HepG2 (cell line): ENCODE measurements around the gene ERCC6L2. TPM values are rescaled to one million over a fixed set of nuclear protein-coding genes. Genes with fewer than 3 reads are reported as not detected.

Source experiments
- ATAC-seq: fragments of 200-7000 bp; cut with Tn5 transposase; 3 replicates; pipeline ENCODE4 v1.9.1; 2020; ENCODE audit warnings: mild to moderate bottlenecking, moderate library complexity
- BruUV-seq: library from RNA; stranded (reverse); fragments of 400-500 nt; replicated peaks from 2 replicates; lab custom pipeline; 2021; lab: Mats Ljungman, UMichigan
- CTCF ChIA-PET: fragments of 300-600 bp; formaldehyde crosslinking; extraction: SDS; loops from one replicate; lab custom pipeline; 2021; ENCODE audit warnings: low total read pairs, inconsistent platforms, low intra/inter-chr PET ratio; lab: Yijun Ruan, JAX
- POLR2A ChIA-PET: fragments of 350-600 bp; sonication (Branson Sonifier 250); formaldehyde crosslinking; loops from one replicate; lab custom pipeline; 2020; ENCODE audit warnings: antibody characterized with exemption, inconsistent platforms; lab: Yijun Ruan, JAX
- DNase-seq: peaks from one replicate; pipeline ENCODE4 v3.0.0-alpha.2; 2015; ENCODE audit warnings: low spot score
- FAIRE-seq: peaks from 3 replicates; lab custom pipeline; 2011; peaks lifted over from hg19 to GRCh38; lab: Jason Lieb, UNC
- H2AFZ ChIP-seq: one replicate; pipeline ENCODE4 v1.6.1; 2011; ENCODE audit warnings: low read length, inconsistent platforms
- H3K27ac ChIP-seq: fragments of 300-600 bp; 3 replicates; pipeline ENCODE4 v1.8.0; 2011; ENCODE audit warnings: mixed run types, mild to moderate bottlenecking, mixed read lengths, low read length, inconsistent platforms; ENCODE audit not compliant: insufficient read depth; ENCODE audit errors: extremely low read length
- H3K27me3 ChIP-seq, 2 experiments: fragments of 200-600 bp in 1 of 2; 2 replicates in 1 of 2; 3 replicates in 1 of 2; pipeline versions ENCODE4 v1.6.0 to v1.8.0; 2011; ENCODE audit warnings: low read length in 2 of 2, mild to moderate bottlenecking in 2 of 2, moderate library complexity in 2 of 2, inconsistent platforms in 1 of 2; ENCODE audit not compliant: insufficient read depth in 2 of 2, control insufficient read depth in 1 of 2
- H3K36me3 ChIP-seq, 2 experiments: fragments of 200-600 bp in 1 of 2; replicated peaks in 1 of 2; 2 replicates in 1 of 2; 3 replicates in 1 of 2; pipeline versions ENCODE4 v1.5.1 to v1.8.0; 2011; ENCODE audit warnings: low read length in 2 of 2, inconsistent platforms in 1 of 2; ENCODE audit not compliant: insufficient read depth in 2 of 2, control insufficient read depth in 1 of 2
- H3K4me1 ChIP-seq: 2 replicates; pipeline ENCODE4 v1.5.1; 2012; ENCODE audit warnings: low read length, inconsistent platforms; ENCODE audit not compliant: insufficient read depth
- H3K4me2 ChIP-seq: 2 replicates; pipeline ENCODE4 v1.6.0; 2011; ENCODE audit warnings: low read depth, low read length, inconsistent platforms
- H3K4me3 ChIP-seq, 3 experiments: fragments of 200-600 bp in 1 of 3; sonication (generic), shearing (Covaris generic) in 1 of 3; replicated peaks in 1 of 3; 2 replicates each; pipeline ENCODE4 v1.5.1; 2011 to 2016; ENCODE audit warnings: low read length in 3 of 3, inconsistent platforms in 2 of 3, low read depth in 2 of 3, mild to moderate bottlenecking in 2 of 3, control low read depth in 1 of 3, mixed read lengths in 1 of 3; ENCODE audit not compliant: insufficient read depth in 1 of 3
- H3K79me2 ChIP-seq: one replicate; pipeline ENCODE4 v1.6.1; 2011; ENCODE audit warnings: low read length, inconsistent platforms; ENCODE audit not compliant: insufficient read depth
- H3K9ac ChIP-seq: 2 replicates; pipeline ENCODE4 v1.6.0; 2011; ENCODE audit warnings: mild to moderate bottlenecking, low read depth, low read length, inconsistent platforms; ENCODE audit not compliant: insufficient read depth
- H3K9me3 ChIP-seq: 2 replicates; pipeline ENCODE4 v1.5.1; 2012; ENCODE audit warnings: mild to moderate bottlenecking, low read length
- H4K20me1 ChIP-seq: 2 replicates; pipeline ENCODE4 v1.6.0; 2011; ENCODE audit warnings: inconsistent platforms, mild to moderate bottlenecking, low read length, moderate library complexity; ENCODE audit not compliant: insufficient read depth
- KMT2A ChIP-seq: sonication (generic); formaldehyde crosslinking; IDR thresholded peaks from 2 replicates; pipeline ENCODE4 v1.4.0; 2020; ENCODE audit warnings: missing genetic modification reagents
- SMARCC2 ChIP-seq: fragments of 450-650 bp; IDR thresholded peaks from 2 replicates; pipeline ENCODE4 v1.6.1; 2017; ENCODE audit warnings: antibody characterized with exemption, mild to moderate bottlenecking
- ZHX1 ChIP-seq: sonication (generic); formaldehyde crosslinking; IDR thresholded peaks from 2 replicates; pipeline ENCODE4 v1.8.1; 2022; ENCODE audit warnings: low read depth, mild to moderate bottlenecking, missing genetic modification reagents
- WGBS: methylation state at CpG from one replicate; pipeline ENCODE4 v1.1.6; 2017; ENCODE audit warnings: low lambda C conversion rate; 5-methylcytosine and 5-hydroxymethylcytosine counted together
- in situ Hi-C: cut with HindIII; loops from 2 replicates; pipeline ENCODE4 v1.10.0; 2017; ENCODE audit warnings: low pct_unique_long_range_greater_than_20kb; ENCODE audit not compliant: extremely low pct_ligation_motif_present
- intact Hi-C: fragments of 100-400 bp; cut with micrococcal nuclease; formaldehyde crosslinking; loops from one replicate; pipeline ENCODE4 v1.10.0; 2022; ENCODE audit not compliant: unreplicated experiment
- polyA plus RNA-seq, 8 experiments: library from polyadenylated mRNA; depleted of rRNA in 3 of 8; stranded (reverse) in 7 of 8; unstranded in 1 of 8; fragments of >200 nt; fragmentation: Illumina TruSeq in 4 of 8; extraction: Trizol in 4 of 8; gene quantifications; 2 replicates each; pipeline versions ENCODE4 v1.2.1 to v1.2.3, GENCODE V29; 2011 to 2016; ENCODE audit warnings: low read depth in 4 of 8, missing spikeins in 1 of 8, mixed read lengths in 1 of 8; ENCODE audit not compliant: insufficient read depth in 1 of 8
- total RNA-seq, 5 experiments: library from RNA; depleted of rRNA; stranded (reverse); fragments of >200 nt; fragmentation: Illumina TruSeq; extraction: Trizol; gene quantifications; 2 replicates each; pipeline ENCODE4 v1.2.3, GENCODE V29; 2016; ENCODE audit warnings: low read depth in 1 of 5
- TF ChIP-seq, protein P1 (sequence below): IDR thresholded peaks from 2 replicates; pipeline ENCODE4 v1.6.1; 2016; ENCODE audit warnings: missing genetic modification reagents, missing compliant biosample characterization

Gene ERCC6L2
- total and polyA plus RNA-seq, 2 of the 13 experiments (the other 11 are each of a cell fraction or from before 2014, with no cell fraction given), result 13.4 to 45.9 TPM

DNA sequence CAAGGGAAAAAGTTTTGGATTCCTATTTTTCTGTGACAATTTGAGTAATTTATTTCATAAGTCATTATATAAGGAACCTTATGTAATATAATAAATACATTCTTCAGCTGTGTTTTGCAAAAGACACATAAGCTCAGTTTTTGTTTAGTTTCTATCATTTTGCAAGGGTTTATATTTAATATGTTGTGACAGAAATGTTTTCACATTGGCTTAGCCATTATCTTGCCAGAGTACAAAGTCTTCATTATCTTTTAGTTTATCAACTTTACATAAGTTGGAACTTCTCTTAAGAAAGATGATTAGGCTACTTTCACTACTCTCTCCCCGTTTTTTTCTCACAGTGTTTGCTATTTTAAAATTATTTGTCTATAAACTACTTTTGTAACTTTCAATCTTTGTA lies 54.8 kb downstream of the ERCC6L2 start:
- Histone ChIP-seq H3K4me1 (no peaks in the 10 kb centered on the region), H3K79me2 (no peaks in the 10 kb centered on the region), H3K4me3 (no peak overlapping the region), H3K27ac (no peak overlapping the region), H3K9me3 (no peaks in the 10 kb centered on the region), H3K36me3 (peaks cover 10 to 49% of the 10 kb centered on the region in 2 experiments), H3K27me3 (no peaks in the 10 kb centered on the region), H4K20me1 (no peaks in the 10 kb centered on the region), H3K9ac (no peak overlapping the region), H3K4me2 (no peak overlapping the region), H2AFZ (no peak overlapping the region)
- intact Hi-C loops (no loop called here), in situ Hi-C loops (no loop called here)
- WGBS, result 79% methylated on average over 1 of the region's 1 CpG
- FAIRE-seq (no peak), DNase-seq (no peak), ATAC-seq (no peak)
- ChIA-PET POLR2A (no interaction called here), CTCF (no interaction called here)
- no TSS peak for BruUV-seq
- TF ChIP-seq KMT2A (CRISPR knock-in tag), result no peak
- TF ChIP-seq, protein P1, sequence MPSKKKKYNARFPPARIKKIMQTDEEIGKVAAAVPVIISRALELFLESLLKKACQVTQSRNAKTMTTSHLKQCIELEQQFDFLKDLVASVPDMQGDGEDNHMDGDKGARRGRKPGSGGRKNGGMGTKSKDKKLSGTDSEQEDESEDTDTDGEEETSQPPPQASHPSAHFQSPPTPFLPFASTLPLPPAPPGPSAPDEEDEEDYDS (CRISPR knock-in tag), result no peak
- no peak for TF ChIP-seq SMARCC2
- no peak for TF ChIP-seq ZHX1 (CRISPR knock-in tag)
